Measurements from ENCODE around the gene TIMM22. TPM values are rescaled to one million over a fixed set of nuclear protein-coding genes. Genes with fewer than 3 reads are reported as not detected.
"Not testable (repeated sequence)": the region's sequence is repeated elsewhere in the genome, so short reads cannot be mapped to it uniquely, and the experiment has no call there.

The TIMM22 gene
- total and polyA plus RNA-seq, 7 donors, result 8.0 to 27.2 (median 14.9) TPM

DNA sequence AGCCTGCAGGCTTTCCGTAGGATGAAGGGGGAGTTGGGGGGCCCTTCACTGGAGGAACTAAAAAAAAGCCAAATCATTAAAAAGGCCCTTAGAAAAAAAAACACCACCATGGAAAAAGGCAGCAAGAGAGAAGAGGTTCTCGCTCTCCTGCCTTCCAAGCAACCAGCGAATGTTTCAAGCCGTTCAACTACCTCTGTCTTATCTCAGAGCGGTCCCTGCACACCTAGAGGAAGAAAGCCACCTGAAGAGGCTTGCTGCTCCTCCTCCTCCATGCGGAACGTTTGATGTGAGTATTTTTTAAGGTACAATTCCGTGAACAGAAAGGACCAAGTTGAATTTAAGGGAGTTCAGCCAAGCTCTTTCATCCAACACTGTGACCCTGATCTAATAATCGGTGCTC lies 26.6 kb upstream of the TIMM22 start:
- H3K27ac ChIP-seq, result peak overlapping the region; percentile 67

DNA sequence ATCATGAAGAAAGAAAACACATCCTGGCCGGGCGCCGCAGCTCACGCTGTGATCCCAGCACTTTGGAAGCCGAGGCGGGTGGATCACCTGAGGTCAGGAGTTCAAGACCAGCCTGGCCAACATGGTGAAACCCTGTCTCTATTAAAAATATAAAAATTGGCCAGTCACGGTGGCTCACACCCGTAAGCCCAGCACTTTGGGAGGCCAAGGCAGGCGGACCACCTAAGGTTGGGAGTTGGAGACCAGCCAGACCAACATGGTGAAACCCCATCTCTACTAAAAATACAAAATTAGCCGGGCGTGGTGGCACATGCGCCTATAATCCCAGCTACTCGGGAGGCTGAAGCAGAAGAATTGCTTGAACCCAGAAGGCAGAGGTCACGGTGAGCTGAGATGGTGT lies 25.1 kb upstream of the TIMM22 start:
- H3K27me3 ChIP-seq (ENCODE audit: insufficient read depth in 3 of 3, low read length in 2 of 3); ATAC-seq; H3K9me3 ChIP-seq; intact Hi-C loops (cut with DNase I); DNase-seq; H3K4me3 ChIP-seq; H3K27ac ChIP-seq; H3K36me3 ChIP-seq (ENCODE audit: insufficient read depth in 1 of 2, low read depth in 1 of 2): not testable (repeated sequence)
- peaks cover 30% of the 10 kb centered on the region for H3K4me1 ChIP-seq
- WGBS, 3 donors, result 84 to 91% (median 85%) methylated on average over 14 of the region's 14 CpGs

More for the DNA sequence above, 26.6 kb upstream of the TIMM22 start:
- H3K4me1 ChIP-seq, result peaks cover 22% of the 10 kb centered on the region
- peaks cover 0 to 3% of the 10 kb centered on the region in 2 donors for H3K36me3 ChIP-seq (ENCODE audit: insufficient read depth in 1 of 2, low read depth in 1 of 2)
- intact Hi-C loops (cut with DNase I), result no loop called here
- H3K9me3 ChIP-seq, result no peaks in the 10 kb centered on the region
- TF ChIP-seq CTCF (IDR thresholded peaks at IDR 0.05), result no peak
- no peaks in the 10 kb centered on the region for H3K27me3 ChIP-seq (ENCODE audit: insufficient read depth in 3 of 3, low read length in 2 of 3)
- DNase-seq (no peak), ATAC-seq (no peak)
- WGBS, 3 donors, result 75 to 88% (median 79%) methylated on average over 9 of the region's 9 CpGs
- peak overlapping the region; percentile 42 for H3K4me3 ChIP-seq

- Histone ChIP-seq H3K27ac (peak overlapping the region; percentile 18), H3K9me3 (no peaks in the 10 kb centered on the region), H3K4me1 (peaks cover 42% of the 10 kb centered on the region), H3K36me3 (ENCODE audit: insufficient read depth in 1 of 2, low read depth in 1 of 2) (peaks cover 0 to 3% of the 10 kb centered on the region in 2 donors), H3K4me3 (no peak overlapping the region), H3K27me3 (ENCODE audit: insufficient read depth in 3 of 3, low read length in 2 of 3) (no peaks in the 10 kb centered on the region)
- DNase-seq (no peak), ATAC-seq (no peak)
- intact Hi-C loops (cut with DNase I), result no loop called here
- TF ChIP-seq CTCF (IDR thresholded peaks at IDR 0.05), result no peak
- 86 to 91% (median 88%) methylated on average over 12 of the region's 12 CpGs for WGBS, 3 donors
Observed at GRCh38 chr17:973053-973452, 23.9 kb upstream of the TIMM22 start.

GRCh38 chr17:974778-975177 lies 22.2 kb upstream of the TIMM22 start:
- peaks cover 36% of the 10 kb centered on the region for H3K4me1 ChIP-seq
- not testable (repeated sequence) for H3K9me3 ChIP-seq; H3K27me3 ChIP-seq (ENCODE audit: insufficient read depth in 3 of 3, low read length in 2 of 3); DNase-seq; H3K27ac ChIP-seq; H3K4me3 ChIP-seq; ATAC-seq; H3K36me3 ChIP-seq (ENCODE audit: insufficient read depth in 1 of 2, low read depth in 1 of 2)
- 87 to 89% (median 87%) methylated on average over 2 of the region's 2 CpGs for WGBS, 3 donors
- intact Hi-C loops (cut with DNase I), result loop anchor here (5.0 kb wide), 2 partner anchors 72 to 92 kb away; no protein-coding TSS in a partner anchor

GRCh38 chr17:975371-975915 lies 21.5 kb upstream of the TIMM22 start:
- no peaks in the 10 kb centered on the region for H3K36me3 ChIP-seq (ENCODE audit: insufficient read depth in 1 of 2, low read depth in 1 of 2)
- H3K4me3 ChIP-seq, result peak overlapping the region; percentile 22
- peaks cover 35% of the 10 kb centered on the region for H3K4me1 ChIP-seq
- TF ChIP-seq CTCF (IDR thresholded peaks at IDR 0.05), result no peak
- H3K27ac ChIP-seq, result peak overlapping the region; percentile 51
- no peaks in the 10 kb centered on the region for H3K9me3 ChIP-seq
- H3K27me3 ChIP-seq (ENCODE audit: insufficient read depth in 3 of 3, low read length in 2 of 3), result no peaks in the 10 kb centered on the region
- 50 to 58% (median 51%) methylated on average over 5 of the region's 5 CpGs for WGBS, 3 donors
- ATAC-seq (no peak), DNase-seq (no peak)
- intact Hi-C loops (cut with DNase I), result loop anchor here (5.0 kb wide), 2 partner anchors 73 to 93 kb away; no protein-coding TSS in a partner anchor

DNA sequence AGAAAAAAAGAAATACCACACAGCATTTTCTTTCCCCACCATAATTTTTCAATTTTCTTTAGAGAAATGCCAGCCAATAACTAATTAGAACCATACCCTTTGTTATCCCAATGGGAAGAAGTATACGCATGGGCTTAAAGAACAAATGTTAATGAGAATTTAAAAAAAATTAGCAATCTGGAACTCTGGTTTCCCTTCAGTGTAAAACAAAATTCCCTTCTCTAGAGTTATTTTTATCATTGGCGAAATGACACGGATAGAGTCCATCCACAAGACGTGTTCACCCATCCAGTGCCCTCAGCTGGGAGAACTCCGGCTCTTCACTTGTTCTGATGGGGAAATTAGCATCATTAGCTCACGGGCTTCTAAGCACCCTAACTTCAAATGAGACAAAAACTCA lies 20.6 kb upstream of the TIMM22 start:
- Histone ChIP-seq H3K27ac (peak overlapping the region; percentile 86), H3K4me1 (peaks cover 40% of the 10 kb centered on the region), H3K27me3 (ENCODE audit: insufficient read depth in 3 of 3, low read length in 2 of 3) (no peaks in the 10 kb centered on the region), H3K4me3 (no peak overlapping the region), H3K36me3 (ENCODE audit: insufficient read depth in 1 of 2, low read depth in 1 of 2) (no peaks in the 10 kb centered on the region), H3K9me3 (no peaks in the 10 kb centered on the region)
- intact Hi-C loops (cut with DNase I), result loop anchor here (5.0 kb wide), 2 partner anchors 74 to 94 kb away; no protein-coding TSS in a partner anchor
- DNase-seq, result no peak
- WGBS, 3 donors, result 29 to 54% (median 34%) methylated on average over 6 of the region's 6 CpGs
- ATAC-seq, result peak in 1 of 4 donors; percentile 27
- no peak for TF ChIP-seq CTCF (IDR thresholded peaks at IDR 0.05)
